HepG2 (cell line): ENCODE measurements around the gene MTHFS. TPM values are rescaled to one million over a fixed set of nuclear protein-coding genes. Genes with fewer than 3 reads are reported as not detected.

Experiments
- ARID3A ChIP-seq: IDR thresholded peaks from 2 replicates; pipeline ENCODE4 v1.6.1; 2012; ENCODE audit warnings: low read depth, low read length, improper control_type of control experiment
- CEBPG ChIP-seq: IDR thresholded peaks from 2 replicates; pipeline ENCODE4 v1.6.1; 2016
- CHCHD3 ChIP-seq: sonication (generic); formaldehyde crosslinking; IDR thresholded peaks from 2 replicates; pipeline ENCODE4 v1.8.0; 2022; ENCODE audit warnings: mild to moderate bottlenecking, missing genetic modification reagents, moderate library complexity
- CHD4 ChIP-seq: fragments of 200-600 bp; sonication (generic); IDR thresholded peaks from 2 replicates; pipeline ENCODE4 v1.7.0; 2017; ENCODE audit warnings: mild to moderate bottlenecking, low read length, borderline replicate concordance
- CREM ChIP-seq, 2 experiments: sonication (generic) in 1 of 2; formaldehyde crosslinking in 1 of 2; IDR thresholded peaks; 2 replicates each; pipeline versions ENCODE4 v1.4.0 to v1.6.1; 2016 to 2020; ENCODE audit warnings: antibody characterized with exemption in 1 of 2, mild to moderate bottlenecking in 1 of 2, missing genetic modification reagents in 1 of 2
- DNMT3B ChIP-seq: conservative IDR thresholded peaks from 2 replicates; pipeline ENCODE4 v1.6.1; 2016; ENCODE audit warnings: missing biosample characterization, control low read depth
- GMEB1 ChIP-seq: sonication (generic); formaldehyde crosslinking; IDR thresholded peaks from 2 replicates; pipeline ENCODE4 v1.5.1; 2020; ENCODE audit warnings: missing genetic modification reagents, mild to moderate bottlenecking, borderline replicate concordance
- GTF2F1 ChIP-seq: fragments of 150-350 bp; IDR thresholded peaks from 2 replicates; pipeline ENCODE4 v1.6.1; 2014; ENCODE audit warnings: low read length
- GTF3A ChIP-seq: sonication (generic); formaldehyde crosslinking; conservative IDR thresholded peaks from 2 replicates; pipeline ENCODE4 v1.4.0; 2020; ENCODE audit warnings: mild to moderate bottlenecking, missing genetic modification reagents
- HIVEP1 ChIP-seq: sonication (generic); formaldehyde crosslinking; IDR thresholded peaks from 2 replicates; pipeline ENCODE4 v1.4.0; 2020; ENCODE audit warnings: mild to moderate bottlenecking, missing genetic modification reagents
- HNRNPLL ChIP-seq: fragments of 200-400 bp; formaldehyde crosslinking; IDR thresholded peaks from 2 replicates; pipeline ENCODE4 v1.6.1; 2017; ENCODE audit warnings: mild to moderate bottlenecking, low read depth, low read length; ENCODE audit not compliant: poor library complexity, severe bottlenecking
- KDM5A ChIP-seq: fragments of 200-600 bp; sonication (generic); IDR thresholded peaks from 2 replicates; pipeline ENCODE4 v1.7.0; 2018; ENCODE audit warnings: antibody characterized with exemption, mild to moderate bottlenecking, low read length, borderline replicate concordance
- NCOA2 ChIP-seq: sonication (generic); formaldehyde crosslinking; IDR thresholded peaks from 2 replicates; pipeline ENCODE4 v1.8.0; 2022; ENCODE audit warnings: inconsistent platforms
- POGK ChIP-seq: sonication (generic); formaldehyde crosslinking; conservative IDR thresholded peaks from 2 replicates; pipeline ENCODE4 v1.8.0; 2022; ENCODE audit warnings: mild to moderate bottlenecking, moderate library complexity, missing genetic modification reagents
- SCMH1 ChIP-seq: sonication (generic); formaldehyde crosslinking; IDR thresholded peaks from 2 replicates; pipeline ENCODE4 v1.9.0; 2021; ENCODE audit warnings: missing genetic modification reagents, mild to moderate bottlenecking, borderline replicate concordance
- THAP11 ChIP-seq: IDR thresholded peaks from 2 replicates; pipeline ENCODE4 v1.6.1; 2016; ENCODE audit warnings: missing biosample characterization, missing genetic modification reagents
- WIZ ChIP-seq: sonication (generic); formaldehyde crosslinking; IDR thresholded peaks from 2 replicates; pipeline ENCODE4 v1.5.1; 2020; ENCODE audit warnings: mild to moderate bottlenecking, missing genetic modification reagents
- ZNF10 ChIP-seq: sonication (generic); formaldehyde crosslinking; IDR thresholded peaks from 2 replicates; pipeline ENCODE4 v1.4.0; 2020; ENCODE audit warnings: mild to moderate bottlenecking, low read depth, missing genetic modification reagents, borderline replicate concordance
- ZNF121 ChIP-seq: sonication (generic); formaldehyde crosslinking; IDR thresholded peaks from 2 replicates; pipeline ENCODE4 v1.5.0; 2020; ENCODE audit warnings: mild to moderate bottlenecking, missing genetic modification reagents
- ZNF337 ChIP-seq: sonication (generic); formaldehyde crosslinking; IDR thresholded peaks from 2 replicates; pipeline ENCODE4 v1.5.1; 2020; ENCODE audit warnings: missing genetic modification reagents, low read depth, mild to moderate bottlenecking, borderline replicate concordance
- ZNF616 ChIP-seq: sonication (generic); formaldehyde crosslinking; IDR thresholded peaks from 2 replicates; pipeline ENCODE4 v1.5.0; 2020; ENCODE audit warnings: low read depth, mild to moderate bottlenecking, missing genetic modification reagents
- polyA plus RNA-seq, 8 experiments: library from polyadenylated mRNA; depleted of rRNA in 3 of 8; stranded (reverse) in 7 of 8; unstranded in 1 of 8; fragments of >200 nt; fragmentation: Illumina TruSeq in 4 of 8; extraction: Trizol in 4 of 8; gene quantifications; 2 replicates each; pipeline versions ENCODE4 v1.2.1 to v1.2.3, GENCODE V29; 2011 to 2016; ENCODE audit warnings: low read depth in 4 of 8, missing spikeins in 1 of 8, mixed read lengths in 1 of 8; ENCODE audit not compliant: insufficient read depth in 1 of 8
- total RNA-seq, 5 experiments: library from RNA; depleted of rRNA; stranded (reverse); fragments of >200 nt; fragmentation: Illumina TruSeq; extraction: Trizol; gene quantifications; 2 replicates each; pipeline ENCODE4 v1.2.3, GENCODE V29; 2016; ENCODE audit warnings: low read depth in 1 of 5
- TF ChIP-seq, protein P1 (sequence below), 2 experiments: fragments of 450-650 bp in 1 of 2; sonication (generic) in 1 of 2; formaldehyde crosslinking; IDR thresholded peaks; 2 replicates each; pipeline versions ENCODE4 v1.5.0 to v1.8.0; 2020 to 2022; ENCODE audit warnings: mild to moderate bottlenecking in 1 of 2, missing genetic modification reagents in 1 of 2
- TF ChIP-seq, protein P2 (sequence below): IDR thresholded peaks from 2 replicates; pipeline ENCODE4 v1.6.1; 2016; ENCODE audit warnings: mild to moderate bottlenecking

MTHFS gene
- total and polyA plus RNA-seq, 2 of the 13 experiments (the other 11 are each of a cell fraction or from before 2014, with no cell fraction given): 37.0 to 49.7 TPM

DNA sequence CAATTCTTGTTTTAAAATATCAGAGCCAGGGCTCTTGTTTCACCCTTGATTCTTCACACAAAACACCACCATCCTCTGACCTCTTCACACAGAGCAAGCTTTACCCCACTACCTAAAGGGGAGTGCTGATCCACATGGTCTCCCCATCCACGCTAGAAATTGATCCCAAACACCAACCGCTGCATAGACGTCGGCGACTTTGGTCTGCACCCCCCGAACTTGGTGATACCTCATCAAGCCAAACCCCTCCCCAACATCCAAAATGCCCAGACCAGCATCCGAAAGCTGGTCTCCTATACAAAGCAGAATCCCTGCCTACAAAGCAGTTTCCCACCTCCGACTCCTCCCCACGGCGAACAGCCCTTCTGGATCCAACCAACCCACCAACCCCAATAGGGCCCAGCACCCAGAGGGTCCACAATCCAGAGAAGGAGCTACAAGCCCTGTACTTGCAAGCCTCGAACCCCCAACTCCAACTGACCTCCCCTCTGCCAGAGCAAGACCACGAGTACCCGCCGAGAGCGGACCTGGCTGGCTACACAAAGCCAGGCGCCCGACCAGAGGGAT, 25.8 kb upstream of the MTHFS start (continued):
- no peak for TF ChIP-seq POGK
- TF ChIP-seq CHCHD3: no peak
- no peak for TF ChIP-seq ARID3A
- TF ChIP-seq WIZ (CRISPR knock-in tag): no peak
- TF ChIP-seq CREM (IDR thresholded peaks at IDR 0.05): no peak
- no peak for TF ChIP-seq CREM (CRISPR knock-in tag; IDR thresholded peaks at IDR 0.05)
- TF ChIP-seq THAP11: no peak
- no peak for TF ChIP-seq SCMH1 (CRISPR knock-in tag)
- TF ChIP-seq DNMT3B: no peak
- peak; percentile 40; the same call in 1 of the 2 replicates for TF ChIP-seq HIVEP1 (CRISPR knock-in tag)
- TF ChIP-seq CHD4: no peak
- TF ChIP-seq ZNF121 (CRISPR knock-in tag): no peak
- TF ChIP-seq, protein P1, sequence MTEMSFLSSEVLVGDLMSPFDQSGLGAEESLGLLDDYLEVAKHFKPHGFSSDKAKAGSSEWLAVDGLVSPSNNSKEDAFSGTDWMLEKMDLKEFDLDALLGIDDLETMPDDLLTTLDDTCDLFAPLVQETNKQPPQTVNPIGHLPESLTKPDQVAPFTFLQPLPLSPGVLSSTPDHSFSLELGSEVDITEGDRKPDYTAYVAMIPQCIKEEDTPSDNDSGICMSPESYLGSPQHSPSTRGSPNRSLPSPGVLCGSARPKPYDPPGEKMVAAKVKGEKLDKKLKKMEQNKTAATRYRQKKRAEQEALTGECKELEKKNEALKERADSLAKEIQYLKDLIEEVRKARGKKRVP (CRISPR knock-in tag; IDR thresholded peaks at IDR 0.05): no peak
- TF ChIP-seq, protein P2, sequence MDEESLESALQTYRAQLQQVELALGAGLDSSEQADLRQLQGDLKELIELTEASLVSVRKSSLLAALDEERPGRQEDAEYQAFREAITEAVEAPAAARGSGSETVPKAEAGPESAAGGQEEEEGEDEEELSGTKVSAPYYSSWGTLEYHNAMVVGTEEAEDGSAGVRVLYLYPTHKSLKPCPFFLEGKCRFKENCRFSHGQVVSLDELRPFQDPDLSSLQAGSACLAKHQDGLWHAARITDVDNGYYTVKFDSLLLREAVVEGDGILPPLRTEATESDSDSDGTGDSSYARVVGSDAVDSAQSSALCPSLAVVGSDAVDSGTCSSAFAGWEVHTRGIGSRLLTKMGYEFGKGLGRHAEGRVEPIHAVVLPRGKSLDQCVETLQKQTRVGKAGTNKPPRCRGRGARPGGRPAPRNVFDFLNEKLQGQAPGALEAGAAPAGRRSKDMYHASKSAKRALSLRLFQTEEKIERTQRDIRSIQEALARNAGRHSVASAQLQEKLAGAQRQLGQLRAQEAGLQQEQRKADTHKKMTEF: no peak
- TF ChIP-seq CEBPG (CRISPR knock-in tag): no peak
- TF ChIP-seq KDM5A: no peak
- no peak for TF ChIP-seq GTF2F1
- TF ChIP-seq NCOA2 (CRISPR knock-in tag): no peak
- TF ChIP-seq GMEB1 (CRISPR knock-in tag): no peak
- no peak for TF ChIP-seq HNRNPLL
- no peak for TF ChIP-seq ZNF337 (CRISPR knock-in tag)
- TF ChIP-seq ZNF616 (CRISPR knock-in tag): no peak
- no peak for TF ChIP-seq ZNF10
- no peak for TF ChIP-seq GTF3A (CRISPR knock-in tag)
